HG03139 (cell line): ENCODE data around the gene SLC16A6.
"Not testable (repeated sequence)": the region's sequence is repeated elsewhere in the genome, so short reads cannot be mapped to it uniquely, and the experiment has no call there.

Experiments used
- ATAC-seq: cut with Tn5 transposase; IDR thresholded peaks from one replicate; pipeline ENCODE4 v1.9.1; 2021; ENCODE audit not compliant: unreplicated experiment

Gene SLC16A6

DNA sequence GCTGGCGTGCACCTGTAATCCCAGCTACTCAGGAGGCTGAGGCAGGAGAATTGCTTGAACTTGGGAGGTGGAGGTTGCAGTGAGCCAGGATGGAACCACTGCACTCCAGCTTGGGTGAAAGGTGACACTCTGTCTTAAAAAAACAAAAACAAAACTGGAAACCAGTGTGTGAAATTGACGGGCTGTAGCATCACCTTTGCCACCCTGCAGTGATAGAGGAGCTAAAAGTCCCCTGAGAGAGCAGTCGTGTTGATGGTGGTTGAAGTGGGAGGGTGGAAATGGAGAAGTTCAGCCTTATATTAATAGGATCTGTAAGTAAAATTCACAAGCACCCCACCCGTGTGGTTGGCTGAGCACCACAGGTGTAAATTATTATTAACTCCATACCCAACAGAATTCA lies 65.9 kb downstream of the SLC16A6 start:
- not testable (repeated sequence) for ATAC-seq

- no peak for ATAC-seq
Measured at GRCh38 chr17:68222606-68223005, 68.3 kb downstream of the SLC16A6 start.

GRCh38 chr17:68221786-68222185 lies 69.1 kb downstream of the SLC16A6 start:
- no peak for ATAC-seq

GRCh38 chr17:68220786-68221185 lies 70.1 kb downstream of the SLC16A6 start:
- not testable (repeated sequence) for ATAC-seq

DNA sequence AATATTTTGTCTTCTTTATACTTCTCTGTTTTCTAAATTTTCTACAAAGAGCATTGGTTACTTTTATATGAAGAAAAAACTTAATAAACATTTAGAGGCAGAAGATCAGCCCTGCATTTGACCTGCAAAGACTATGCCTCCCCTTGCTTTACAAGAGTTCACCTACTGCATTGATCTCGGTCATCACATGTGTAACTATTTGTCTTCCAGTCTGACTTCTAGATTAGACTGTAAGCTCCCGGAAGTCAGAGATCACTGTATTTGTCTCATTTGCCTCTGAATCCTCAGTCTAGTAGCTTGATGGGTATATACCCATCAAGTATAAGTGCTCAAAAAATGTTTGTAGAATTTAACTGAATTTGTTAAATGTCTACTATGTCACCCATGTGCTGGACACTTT lies 70.7 kb downstream of the SLC16A6 start:
- ATAC-seq: not testable (repeated sequence)

GRCh38 chr17:68219429-68219828 lies 71.5 kb downstream of the SLC16A6 start:
- not testable (repeated sequence) for ATAC-seq
